A673 (cell line): ENCODE data around the gene LIMCH1. TPM values are rescaled to one million over a fixed set of nuclear protein-coding genes. Genes with fewer than 3 reads are reported as not detected.
A peak's percentile ranks its signal among the peaks of the same experiment; 100 is the strongest.

ENCODE experiments used
- BruUV-seq: library from RNA; stranded (reverse); fragments of 400-500 nt; replicated peaks from 2 replicates; lab custom pipeline; 2021; lab: Mats Ljungman, UMichigan
- CTCF ChIA-PET: fragments of 300-600 bp; sonication (Branson Sonifier 250); formaldehyde crosslinking; loops from one replicate; lab custom pipeline; 2022; ENCODE audit warnings: antibody characterized with exemption; lab: Charles Lee
- POLR2A ChIA-PET: fragments of 300-600 bp; sonication (Branson Sonifier 250); formaldehyde crosslinking; loops from one replicate; lab custom pipeline; 2022; ENCODE audit warnings: antibody characterized with exemption; ENCODE audit not compliant: low non-redundant PET; lab: Charles Lee
- DNase-seq: peaks from one replicate; pipeline ENCODE4 v3.0.0-alpha.2; 2015; ENCODE audit warnings: low spot score
- H3K27ac ChIP-seq: fragments of 200-600 bp; sonication (generic); 2 replicates; pipeline ENCODE4 v1.5.1; 2016; ENCODE audit warnings: mixed run types, low read depth, mild to moderate bottlenecking, mixed read lengths, antibody characterized with exemption, low read length; ENCODE audit not compliant: poor library complexity, severe bottlenecking
- H3K27me3 ChIP-seq: fragments of 200-600 bp; sonication (generic); replicated peaks from 2 replicates; pipeline ENCODE4 v1.6.1; 2017; ENCODE audit warnings: mixed run types, low read depth, mild to moderate bottlenecking, mixed read lengths, antibody characterized with exemption, low read length; ENCODE audit not compliant: insufficient read depth, poor library complexity
- H3K36me3 ChIP-seq: fragments of 200-600 bp; sonication (generic); 2 replicates; pipeline ENCODE4 v1.6.1; 2016; ENCODE audit warnings: mixed run types, mild to moderate bottlenecking, mixed read lengths, antibody characterized with exemption, low read length; ENCODE audit not compliant: insufficient read depth, poor library complexity, severe bottlenecking
- H3K4me1 ChIP-seq: fragments of 200-600 bp; sonication (generic); 2 replicates; pipeline ENCODE4 v1.6.1; 2017; ENCODE audit warnings: mixed run types, mild to moderate bottlenecking, mixed read lengths, antibody characterized with exemption, low read length; ENCODE audit not compliant: insufficient read depth, poor library complexity, severe bottlenecking
- H3K4me3 ChIP-seq: fragments of 200-600 bp; sonication (generic); 2 replicates; pipeline ENCODE4 v1.5.1; 2016; ENCODE audit warnings: low read depth, mixed run types, mild to moderate bottlenecking, mixed read lengths, low read length; ENCODE audit not compliant: poor library complexity, severe bottlenecking
- H3K9me3 ChIP-seq: fragments of 200-600 bp; sonication (generic); 2 replicates; pipeline ENCODE4 v1.6.1; 2016; ENCODE audit warnings: mixed run types, low read depth, mild to moderate bottlenecking, mixed read lengths, antibody characterized with exemption, low read length; ENCODE audit not compliant: poor library complexity, severe bottlenecking
- CTCF ChIP-seq: fragments of 300-800, 200-600 bp; sonication (generic); conservative IDR thresholded peaks from 2 replicates; pipeline ENCODE4 v1.5.1; 2017; ENCODE audit warnings: low read depth, mild to moderate bottlenecking, antibody characterized with exemption, low read length, moderate library complexity, mixed read lengths
- EZH2 ChIP-seq: fragments of 200-600 bp; sonication (generic); IDR thresholded peaks from 2 replicates; pipeline ENCODE4 v1.6.1; 2017; ENCODE audit warnings: borderline replicate concordance, low read depth, mild to moderate bottlenecking, mixed read lengths, antibody characterized with exemption, low read length; ENCODE audit not compliant: poor library complexity, severe bottlenecking
- intact Hi-C: fragments of 100-400 bp; cut with micrococcal nuclease; formaldehyde crosslinking; loops from one replicate; pipeline ENCODE4 v1.10.0; 2022; ENCODE audit not compliant: unreplicated experiment
- total RNA-seq: library from RNA; stranded (reverse); gene quantifications from 2 replicates; pipeline ENCODE4 v1.2.3, GENCODE V29; 2021

Gene LIMCH1
- total RNA-seq, 1 experiment from 2014 or later: 4.0 TPM

DNA sequence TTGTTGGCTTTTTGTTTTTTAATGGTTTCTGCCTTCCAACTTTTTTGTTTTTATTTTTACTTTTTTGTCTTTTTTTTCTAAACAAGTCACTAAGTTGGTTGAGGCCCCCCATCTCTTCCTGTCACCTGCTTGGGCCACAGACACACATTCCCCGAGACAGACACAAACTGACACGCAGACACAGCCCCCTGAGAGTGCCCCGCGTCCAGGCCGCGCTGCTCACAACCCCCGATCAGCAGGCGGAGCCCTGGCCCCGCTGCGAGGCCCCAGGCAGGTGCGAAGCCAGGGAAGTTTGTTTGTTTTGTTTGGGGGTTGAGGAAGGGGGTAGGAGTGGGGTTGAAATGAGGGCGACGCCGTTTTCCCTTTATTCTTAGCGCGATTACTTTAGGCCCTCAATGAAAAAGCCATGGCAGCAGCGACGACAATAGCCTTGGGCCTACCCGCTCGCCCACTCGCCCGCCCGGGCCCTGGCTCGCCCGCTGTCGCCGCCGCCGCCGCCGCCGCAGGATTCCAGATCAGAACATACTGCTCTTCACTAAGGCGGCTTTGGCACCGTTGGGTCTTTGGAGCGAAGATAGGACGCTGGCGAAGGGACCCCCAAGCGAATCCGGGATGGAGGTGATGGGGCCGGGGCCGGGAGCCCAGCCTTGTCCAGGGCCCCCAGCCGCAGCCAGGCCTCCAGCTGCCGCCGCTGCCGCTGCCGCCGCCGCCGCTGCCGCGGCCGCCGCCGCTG lies 207.5 kb downstream of the LIMCH1 start:
- no peak overlapping the region for H3K27ac ChIP-seq
- TF ChIP-seq CTCF (no peak), EZH2 (no peak)
- no peak for DNase-seq
- no peak overlapping the region for H3K4me3 ChIP-seq
- H3K9me3 ChIP-seq: peaks cover 7% of the 10 kb centered on the region
- BruUV-seq: no TSS peak
- H3K36me3 ChIP-seq: no peaks in the 10 kb centered on the region
- ChIA-PET POLR2A (no interaction called here), CTCF (no interaction called here)
- H3K4me1 ChIP-seq: no peaks in the 10 kb centered on the region
- intact Hi-C loops: no loop called here
- peaks cover 87% of the 10 kb centered on the region for H3K27me3 ChIP-seq

- intact Hi-C loops: no loop called here
- no TSS peak for BruUV-seq
- DNase-seq: no peak
- ChIA-PET CTCF (no interaction called here), POLR2A (no interaction called here)
- Histone ChIP-seq H3K4me3 (no peak overlapping the region), H3K27me3 (peaks cover 89% of the 10 kb centered on the region), H3K36me3 (no peaks in the 10 kb centered on the region), H3K4me1 (no peaks in the 10 kb centered on the region), H3K9me3 (peaks cover 7% of the 10 kb centered on the region), H3K27ac (no peak overlapping the region)
- TF ChIP-seq CTCF (no peak), EZH2 (no peak)
Measured at GRCh38 chr4:41746025-41746439, 208.1 kb downstream of the LIMCH1 start.

DNA sequence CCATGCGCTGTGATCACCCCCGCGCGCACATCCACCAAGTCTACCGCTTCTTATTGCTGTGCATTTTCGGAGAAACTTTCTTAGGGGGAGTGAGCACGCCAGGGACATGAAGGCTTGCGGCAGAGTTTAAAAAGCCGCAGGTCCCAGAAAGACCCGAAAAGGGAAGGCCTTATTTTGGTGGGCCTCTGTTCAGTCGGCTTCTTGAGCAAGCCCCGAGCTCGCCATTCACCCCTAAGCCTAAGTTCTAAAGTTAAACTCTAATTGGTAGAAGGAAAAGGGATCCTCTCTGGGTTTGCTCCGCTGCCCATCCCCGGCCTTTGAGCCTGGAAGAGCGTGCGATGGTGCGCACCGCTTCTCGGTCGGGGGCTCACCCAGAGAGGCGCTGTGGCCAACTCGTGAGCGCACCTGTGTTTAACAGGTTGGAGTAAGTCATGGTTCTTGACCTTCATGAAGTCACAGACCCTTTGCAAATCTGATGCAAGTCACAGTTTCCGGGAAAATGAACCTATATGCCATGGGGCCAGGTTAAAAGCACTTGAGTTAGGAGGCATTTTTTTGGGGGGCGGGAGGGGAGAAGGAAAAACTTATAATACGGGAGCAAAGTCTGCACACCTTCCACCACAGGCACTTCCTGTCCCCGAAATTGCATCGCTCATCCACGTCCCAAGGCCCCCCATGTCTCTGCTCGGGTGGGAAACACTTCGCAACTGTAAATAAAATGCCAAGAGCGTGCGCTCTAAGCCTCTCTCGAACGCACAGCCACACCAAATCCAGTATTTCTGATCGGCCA lies 208.7 kb downstream of the LIMCH1 start:
- H3K4me1 ChIP-seq: no peaks in the 10 kb centered on the region
- peaks cover 95% of the 10 kb centered on the region for H3K27me3 ChIP-seq
- no peak overlapping the region for H3K4me3 ChIP-seq
- no peaks in the 10 kb centered on the region for H3K36me3 ChIP-seq
- BruUV-seq: no TSS peak
- intact Hi-C loops: no loop called here
- peaks cover 7% of the 10 kb centered on the region for H3K9me3 ChIP-seq
- DNase-seq: no peak
- ChIA-PET POLR2A (no interaction called here), CTCF (no interaction called here)
- H3K27ac ChIP-seq: no peak overlapping the region
- no peak for TF ChIP-seq CTCF
- TF ChIP-seq EZH2: peak; percentile 66
